Fibroblast of mammary gland (primary cell): Measurements from ENCODE around the gene CRYZL1.

Experiments used
- DNase-seq: peaks from one replicate; pipeline ENCODE4 v3.0.0-alpha.2; 2010; ENCODE audit warnings: low read depth
- H3K4me3 ChIP-seq: 2 replicates; pipeline ENCODE4 v1.5.1; 2011; ENCODE audit warnings: low read depth, mild to moderate bottlenecking, low read length, moderate library complexity; ENCODE audit not compliant: control insufficient read depth
- CTCF ChIP-seq: conservative IDR thresholded peaks from 2 replicates; pipeline ENCODE4 v1.5.1; 2011; ENCODE audit warnings: low read depth, low read length, inconsistent platforms; ENCODE audit not compliant: control insufficient read depth, insufficient read depth

The CRYZL1 gene

GRCh38 chr21:33670076-33670978, 28.8 kb upstream of the CRYZL1 start:
- no peak overlapping the region for H3K4me3 ChIP-seq
- peak; percentile 45 for DNase-seq
- TF ChIP-seq CTCF, result no peak

- TF ChIP-seq CTCF, result no peak
- H3K4me3 ChIP-seq, result no peak overlapping the region
- no peak for DNase-seq
These were observed 27.1 kb upstream of the CRYZL1 start for GRCh38 chr21:33668620-33669019.

- peak; percentile 57 for DNase-seq
- TF ChIP-seq CTCF, result no peak
- H3K4me3 ChIP-seq, result no peak overlapping the region
These were observed 26.6 kb upstream of the CRYZL1 start for GRCh38 chr21:33668180-33668579.

GRCh38 chr21:33667636-33668035, 26.1 kb upstream of the CRYZL1 start:
- no peak for DNase-seq
- no peak overlapping the region for H3K4me3 ChIP-seq
- no peak for TF ChIP-seq CTCF

GRCh38 chr21:33666153-33666552, 24.6 kb upstream of the CRYZL1 start:
- no peak overlapping the region for H3K4me3 ChIP-seq
- peak; percentile 46 for DNase-seq
- TF ChIP-seq CTCF, result no peak

- no peak for DNase-seq
- no peak for TF ChIP-seq CTCF
- no peak overlapping the region for H3K4me3 ChIP-seq
These were observed 22.6 kb upstream of the CRYZL1 start for GRCh38 chr21:33664135-33664534.
